Measurements from ENCODE around the gene HDDC3. TPM values are rescaled to one million over a fixed set of nuclear protein-coding genes. Genes with fewer than 3 reads are reported as not detected.
"Not testable (repeated sequence)": the region's sequence is repeated elsewhere in the genome, so short reads cannot be mapped to it uniquely, and the experiment has no call there.

The HDDC3 gene
- total and polyA plus RNA-seq, 7 experiments from 2014 or later = 13.3 to 50.9 (median 31.3) TPM

GRCh38 chr15:90911906-90912769 lies 20.2 kb downstream of the HDDC3 start:
- H3K9me3 ChIP-seq (ENCODE audit: control insufficient read depth in 2 of 3, low read length in 3 of 3) = no peaks in the 10 kb centered on the region
- Mint-ChIP-seq H3K27me3 (no peaks in the 10 kb centered on the region), H3K36me3 (peaks cover 2 to 54% (median 23%) of the 10 kb centered on the region in 5 donors), H3K4me1 (peaks cover 0 to 11% (median 0%) of the 10 kb centered on the region in 7 donors), H3K27ac (no peak overlapping the region), H3K9me3 (no peaks in the 10 kb centered on the region), H3K4me3 (no peak overlapping the region)
- intact Hi-C loops (cut with micrococcal nuclease) = no loop called here
- ATAC-seq (no peak), DNase-seq (no peak)
- H3K27ac ChIP-seq (ENCODE audit: low read depth, low read length) = no peak overlapping the region
- H3K4me1 ChIP-seq (ENCODE audit: control insufficient read depth in 2 of 2, insufficient read depth in 2 of 2, low read length in 2 of 2) = no peaks in the 10 kb centered on the region
- ChIA-PET POLR2A (interaction anchor here (0.7 to 1.4 kb wide), 2 partner anchors 17 to 20 kb away, joined by 3 to 5 read pairs; partner anchors contain the start of gene HDDC3), CTCF (interaction anchor here (1.7 kb wide), 1 partner anchor 21 kb away, joined by 8 read pairs; the partner anchor contains the start of gene HDDC3)
- no peaks in the 10 kb centered on the region for H3K27me3 ChIP-seq (ENCODE audit: control insufficient read depth in 2 of 2, insufficient read depth in 2 of 2, low read length in 2 of 2)
- no peak overlapping the region for H3K4me3 ChIP-seq (ENCODE audit: low read length)
- peaks cover 13 to 95% (median 32%) of the 10 kb centered on the region in 3 experiments for H3K36me3 ChIP-seq (ENCODE audit: control insufficient read depth in 2 of 3, insufficient read depth in 3 of 3, low read length in 3 of 3)

- ATAC-seq (no peak), DNase-seq (no peak)
- Histone ChIP-seq H3K27ac (ENCODE audit: low read depth, low read length) (no peak overlapping the region), H3K36me3 (ENCODE audit: control insufficient read depth in 2 of 3, insufficient read depth in 3 of 3, low read length in 3 of 3) (peaks cover 13 to 95% (median 40%) of the 10 kb centered on the region in 3 experiments), H3K9me3 (ENCODE audit: control insufficient read depth in 2 of 3, low read length in 3 of 3) (no peaks in the 10 kb centered on the region), H3K4me1 (ENCODE audit: control insufficient read depth in 2 of 2, insufficient read depth in 2 of 2, low read length in 2 of 2) (no peaks in the 10 kb centered on the region), H3K27me3 (ENCODE audit: control insufficient read depth in 2 of 2, insufficient read depth in 2 of 2, low read length in 2 of 2) (no peaks in the 10 kb centered on the region), H3K4me3 (ENCODE audit: low read length) (no peak overlapping the region)
- Mint-ChIP-seq H3K9me3 (no peaks in the 10 kb centered on the region), H3K27ac (no peak overlapping the region), H3K36me3 (peaks cover 0 to 50% (median 18%) of the 10 kb centered on the region in 5 donors), H3K4me1 (peaks cover 0 to 5% (median 0%) of the 10 kb centered on the region in 7 donors), H3K4me3 (no peak overlapping the region), H3K27me3 (no peaks in the 10 kb centered on the region)
- intact Hi-C loops (cut with micrococcal nuclease) = no loop called here
- CTCF ChIA-PET = interaction anchor here (1.7 kb wide), 1 partner anchor 22 kb away, joined by 8 read pairs; the partner anchor contains the start of gene HDDC3
- POLR2A ChIA-PET = interaction anchor here (0.5 kb wide), 1 partner anchor 12 kb away, joined by 6 read pairs; no protein-coding TSS in a partner anchor
These were observed 21.1 kb downstream of the HDDC3 start for GRCh38 chr15:90911302-90911623.

GRCh38 chr15:90910441-90911301 lies 21.7 kb downstream of the HDDC3 start:
- CTCF ChIA-PET = interaction anchor here (1.7 kb wide), 1 partner anchor 22 kb away, joined by 8 read pairs; the partner anchor contains the start of gene HDDC3
- H3K36me3 Mint-ChIP-seq = peaks cover 5 to 54% (median 24%) of the 10 kb centered on the region in 5 donors
- peaks cover 0 to 6% (median 4%) of the 10 kb centered on the region in 7 donors for H3K4me1 Mint-ChIP-seq
- no peak overlapping the region for H3K4me3 Mint-ChIP-seq
- Histone ChIP-seq H3K36me3 (ENCODE audit: control insufficient read depth in 2 of 3, insufficient read depth in 3 of 3, low read length in 3 of 3) (peaks cover 13 to 95% (median 43%) of the 10 kb centered on the region in 3 experiments), H3K27me3 (ENCODE audit: control insufficient read depth in 2 of 2, insufficient read depth in 2 of 2, low read length in 2 of 2) (no peaks in the 10 kb centered on the region), H3K27ac (ENCODE audit: low read depth, low read length) (no peak overlapping the region), H3K4me1 (ENCODE audit: control insufficient read depth in 2 of 2, insufficient read depth in 2 of 2, low read length in 2 of 2) (no peaks in the 10 kb centered on the region), H3K9me3 (ENCODE audit: control insufficient read depth in 2 of 3, low read length in 3 of 3) (no peaks in the 10 kb centered on the region), H3K4me3 (ENCODE audit: low read length) (no peak overlapping the region)
- POLR2A ChIA-PET = interaction anchor here (0.5 kb wide), 1 partner anchor 12 kb away, joined by 6 read pairs; no protein-coding TSS in a partner anchor
- H3K27me3 Mint-ChIP-seq = no peaks in the 10 kb centered on the region
- intact Hi-C loops (cut with micrococcal nuclease) = no loop called here
- no peak for DNase-seq
- no peaks in the 10 kb centered on the region for H3K9me3 Mint-ChIP-seq
- no peak overlapping the region for H3K27ac Mint-ChIP-seq
- ATAC-seq = no peak

GRCh38 chr15:90909976-90910375 lies 22.4 kb downstream of the HDDC3 start:
- Histone ChIP-seq H3K36me3 (ENCODE audit: control insufficient read depth in 2 of 3, insufficient read depth in 3 of 3, low read length in 3 of 3) (peaks cover 13 to 95% (median 43%) of the 10 kb centered on the region in 3 experiments), H3K4me1 (ENCODE audit: control insufficient read depth in 2 of 2, insufficient read depth in 2 of 2, low read length in 2 of 2) (no peaks in the 10 kb centered on the region), H3K4me3 (ENCODE audit: low read length) (no peak overlapping the region), H3K27ac (ENCODE audit: low read depth, low read length) (no peak overlapping the region), H3K9me3 (ENCODE audit: control insufficient read depth in 2 of 3, low read length in 3 of 3) (no peaks in the 10 kb centered on the region), H3K27me3 (ENCODE audit: control insufficient read depth in 2 of 2, insufficient read depth in 2 of 2, low read length in 2 of 2) (no peaks in the 10 kb centered on the region)
- Mint-ChIP-seq H3K36me3 (peaks cover 9 to 54% (median 25%) of the 10 kb centered on the region in 5 donors), H3K27me3 (no peaks in the 10 kb centered on the region), H3K4me1 (peaks cover 4 to 11% (median 9%) of the 10 kb centered on the region in 7 donors), H3K27ac (no peak overlapping the region), H3K9me3 (no peaks in the 10 kb centered on the region), H3K4me3 (no peak overlapping the region)
- ChIA-PET CTCF (no interaction called here), POLR2A (no interaction called here)
- ATAC-seq = no peak
- DNase-seq = no peak
- intact Hi-C loops (cut with micrococcal nuclease) = no loop called here

GRCh38 chr15:90909449-90909848 lies 22.9 kb downstream of the HDDC3 start:
- POLR2A ChIA-PET = interaction anchor here (0.6 to 1.1 kb wide), 2 partner anchors 16 to 22 kb away, joined by 3 to 4 read pairs; no protein-coding TSS in a partner anchor
- intact Hi-C loops (cut with micrococcal nuclease); DNase-seq; ATAC-seq; H3K4me1 ChIP-seq (ENCODE audit: control insufficient read depth in 2 of 2, insufficient read depth in 2 of 2, low read length in 2 of 2); H3K27me3 ChIP-seq (ENCODE audit: control insufficient read depth in 2 of 2, insufficient read depth in 2 of 2, low read length in 2 of 2); H3K4me3 Mint-ChIP-seq; H3K27ac Mint-ChIP-seq; H3K9me3 Mint-ChIP-seq; H3K9me3 ChIP-seq (ENCODE audit: control insufficient read depth in 2 of 3, low read length in 3 of 3); H3K4me3 ChIP-seq (ENCODE audit: low read length); CTCF ChIA-PET; H3K27ac ChIP-seq (ENCODE audit: low read depth, low read length); H3K27me3 Mint-ChIP-seq: not testable (repeated sequence)
- Mint-ChIP-seq H3K36me3 (peaks cover 9 to 54% (median 25%) of the 10 kb centered on the region in 5 donors), H3K4me1 (peaks cover 4 to 14% (median 13%) of the 10 kb centered on the region in 7 donors)
- H3K36me3 ChIP-seq (ENCODE audit: control insufficient read depth in 2 of 3, insufficient read depth in 3 of 3, low read length in 3 of 3) = peaks cover 13 to 91% (median 43%) of the 10 kb centered on the region in 3 experiments

- CTCF ChIA-PET = no interaction called here
- intact Hi-C loops (cut with micrococcal nuclease) = no loop called here
- H3K36me3 Mint-ChIP-seq = peaks cover 9 to 41% (median 24%) of the 10 kb centered on the region in 5 donors
These were observed 24.4 kb downstream of the HDDC3 start for GRCh38 chr15:90907838-90908507.

More at GRCh38 chr15:90907838-90908507, 24.4 kb downstream of the HDDC3 start:
- Mint-ChIP-seq H3K4me1 (peaks cover 11 to 22% (median 19%) of the 10 kb centered on the region in 7 donors), H3K27ac (no peak overlapping the region), H3K27me3 (no peaks in the 10 kb centered on the region), H3K9me3 (no peaks in the 10 kb centered on the region), H3K4me3 (no peak overlapping the region)
- H3K36me3 ChIP-seq (ENCODE audit: control insufficient read depth in 2 of 3, insufficient read depth in 3 of 3, low read length in 3 of 3) = peaks cover 13 to 76% (median 35%) of the 10 kb centered on the region in 3 experiments
- no peaks in the 10 kb centered on the region for H3K27me3 ChIP-seq (ENCODE audit: control insufficient read depth in 2 of 2, insufficient read depth in 2 of 2, low read length in 2 of 2)
- DNase-seq = no peak
- ATAC-seq = no peak
- H3K9me3 ChIP-seq (ENCODE audit: control insufficient read depth in 2 of 3, low read length in 3 of 3) = no peaks in the 10 kb centered on the region
- POLR2A ChIA-PET = no interaction called here
- H3K4me1 ChIP-seq (ENCODE audit: control insufficient read depth in 2 of 2, insufficient read depth in 2 of 2, low read length in 2 of 2) = peaks cover 6 to 8% of the 10 kb centered on the region in 2 donors
- H3K4me3 ChIP-seq (ENCODE audit: low read length) = no peak overlapping the region
- no peak overlapping the region for H3K27ac ChIP-seq (ENCODE audit: low read depth, low read length)

Measured in naive thymus-derived CD4-positive, alpha-beta T cell (primary cell).